ES-I3 (cell line): Measurements from ENCODE around the gene GSC2.

Experiments
- H3K36me3 ChIP-seq: 2 replicates; pipeline ENCODE4 v1.6.1; 2013; ENCODE audit warnings: mild to moderate bottlenecking, low read length, control low read depth, moderate library complexity; ENCODE audit not compliant: insufficient read depth
- H3K4me1 ChIP-seq: 2 replicates; pipeline ENCODE4 v1.6.1; 2013; ENCODE audit warnings: mild to moderate bottlenecking, control low read depth, low read length; ENCODE audit not compliant: insufficient read depth
- H3K9ac ChIP-seq: 2 replicates; pipeline ENCODE4 v1.6.1; 2013; ENCODE audit warnings: low read depth, mild to moderate bottlenecking, low read length, moderate library complexity
- H3K9me3 ChIP-seq: 2 replicates; pipeline ENCODE4 v1.6.1; 2013; ENCODE audit warnings: mild to moderate bottlenecking, low read length, moderate library complexity; ENCODE audit not compliant: control insufficient read depth, insufficient read depth

Gene GSC2

GRCh38 chr22:19181786-19182471 is 31.8 kb upstream of the GSC2 start:
- Histone ChIP-seq H3K9ac (no peak overlapping the region), H3K4me1 (peaks cover 8% of the 10 kb centered on the region; the same call in 1 of the 2 replicates), H3K9me3 (no peaks in the 10 kb centered on the region), H3K36me3 (no peaks in the 10 kb centered on the region)

GRCh38 chr22:19180740-19181410 is 30.8 kb upstream of the GSC2 start:
- H3K36me3 ChIP-seq, result no peaks in the 10 kb centered on the region; the same call in 1 of the 2 replicates
- no peak overlapping the region for H3K9ac ChIP-seq
- H3K9me3 ChIP-seq, result no peaks in the 10 kb centered on the region
- peaks cover 19% of the 10 kb centered on the region; the same call in 1 of the 2 replicates for H3K4me1 ChIP-seq

- H3K9ac ChIP-seq, result no peak overlapping the region
- no peaks in the 10 kb centered on the region; the same call in 1 of the 2 replicates for H3K36me3 ChIP-seq
- H3K9me3 ChIP-seq, result no peaks in the 10 kb centered on the region
- H3K4me1 ChIP-seq, result peaks cover 25% of the 10 kb centered on the region; the same call in 1 of the 2 replicates
Measured at GRCh38 chr22:19180234-19180633, 30.1 kb upstream of the GSC2 start.

- no peaks in the 10 kb centered on the region for H3K9me3 ChIP-seq
- peak overlapping the region; percentile 68 for H3K9ac ChIP-seq
- peaks cover 30% of the 10 kb centered on the region; the same call in 1 of the 2 replicates for H3K4me1 ChIP-seq
- H3K36me3 ChIP-seq, result no peaks in the 10 kb centered on the region; the same call in 1 of the 2 replicates
Measured at GRCh38 chr22:19179497-19180048, 29.5 kb upstream of the GSC2 start.

DNA sequence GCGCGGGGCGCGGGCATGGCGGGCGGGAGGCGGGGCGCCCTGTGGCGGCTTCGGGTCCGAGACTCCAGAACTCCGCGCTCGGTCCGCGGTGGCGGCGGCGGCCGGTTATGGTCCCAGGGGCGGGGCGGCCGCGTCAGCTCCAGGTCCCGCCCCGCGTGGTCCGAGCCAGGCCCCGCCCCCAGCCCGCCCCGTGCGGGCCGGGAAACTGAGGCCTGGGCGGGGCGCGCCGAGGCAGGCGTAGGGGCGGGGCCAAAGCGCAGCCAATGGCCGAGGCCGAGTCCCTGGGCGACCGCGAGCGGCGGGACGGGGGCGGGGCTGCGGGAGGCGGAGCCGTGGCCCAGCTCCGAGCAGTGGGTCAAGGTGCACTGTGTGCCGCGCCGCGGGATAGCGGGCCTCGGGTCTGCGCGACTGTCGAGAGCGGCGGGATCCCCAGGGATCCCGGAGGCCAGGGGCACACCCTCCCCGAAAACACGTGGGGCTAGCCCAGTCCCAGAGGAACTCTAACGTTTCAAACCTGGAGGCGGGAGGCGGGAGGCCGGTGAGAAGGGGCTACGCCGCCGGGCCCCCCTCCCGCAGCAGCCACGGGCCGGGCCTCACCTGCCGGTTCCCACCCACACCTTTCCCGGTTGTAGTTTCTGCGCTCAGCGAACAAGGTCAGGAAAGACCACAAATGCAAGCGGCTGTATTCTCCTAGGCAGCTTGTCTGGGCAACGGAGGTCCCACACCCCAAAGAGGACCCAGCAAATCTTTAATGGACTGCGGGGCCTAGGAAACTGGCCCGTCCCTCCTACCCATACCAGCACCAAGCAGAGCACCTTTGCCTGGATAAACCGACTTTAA is 28.8 kb upstream of the GSC2 start, which contains the start of gene SLC25A1:
TSS of gene SLC25A1 (minus strand) at position 80 of the 840 bp plus-strand sequence. CDS start at position 17, 63 bp downstream.
- no peaks in the 10 kb centered on the region for H3K9me3 ChIP-seq
- H3K4me1 ChIP-seq, result peaks cover 34% of the 10 kb centered on the region
- H3K9ac ChIP-seq, result peak within 1 kb of the TSS; percentile 68
- no peaks in the 10 kb centered on the region; the same call in 1 of the 2 replicates for H3K36me3 ChIP-seq

GRCh38 chr22:19178065-19178656 is 28.1 kb upstream of the GSC2 start:
- Histone ChIP-seq H3K4me1 (peaks cover 38% of the 10 kb centered on the region), H3K36me3 (no peaks in the 10 kb centered on the region; the same call in 1 of the 2 replicates), H3K9ac (peak overlapping the region; percentile 68), H3K9me3 (no peaks in the 10 kb centered on the region)

DNA sequence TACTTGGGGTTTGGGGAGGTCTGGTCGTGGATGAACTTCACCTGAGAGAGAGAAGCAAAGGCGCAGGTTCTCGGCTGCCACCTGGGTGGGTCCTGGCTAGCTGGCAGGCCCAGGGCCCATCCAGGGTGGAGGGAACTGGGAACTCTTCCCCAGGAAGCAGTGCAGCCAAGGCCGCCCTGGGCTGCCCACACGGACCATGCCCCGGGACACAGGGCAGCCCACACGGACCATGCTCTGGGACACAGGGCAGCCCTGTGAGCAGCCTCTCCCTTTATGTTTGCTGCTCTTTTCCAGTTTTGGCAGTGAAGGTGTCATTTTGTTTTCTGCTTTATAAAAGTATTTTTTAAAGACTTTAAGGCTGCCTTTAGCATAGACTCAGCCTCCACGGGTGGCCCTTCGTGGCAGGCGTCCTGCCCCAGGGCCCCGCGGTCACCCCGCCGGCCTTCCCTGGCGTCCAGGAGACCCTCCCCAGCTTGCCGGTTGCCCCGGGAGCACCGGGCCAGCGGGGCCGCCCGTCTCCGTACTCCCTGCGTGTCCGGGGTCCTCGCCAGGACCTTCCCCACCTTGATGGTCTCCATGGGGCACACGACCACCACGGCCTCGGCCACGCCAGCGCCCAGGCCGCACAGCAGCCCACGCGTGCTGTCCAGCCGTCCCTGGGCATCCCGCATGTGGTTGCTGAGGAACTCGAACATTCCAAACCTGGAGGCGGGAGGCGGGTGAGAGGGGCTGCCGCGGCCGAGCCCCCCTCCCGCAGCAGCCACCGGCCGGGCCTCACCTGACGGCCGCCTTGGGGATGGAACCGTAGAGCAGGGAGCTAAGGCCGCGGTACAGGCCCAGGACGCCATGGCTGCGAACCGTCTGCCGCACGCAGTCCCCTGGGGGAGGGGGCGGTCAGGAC is 27.3 kb upstream of the GSC2 start:
- H3K36me3 ChIP-seq, result no peaks in the 10 kb centered on the region; the same call in 1 of the 2 replicates
- H3K4me1 ChIP-seq, result peaks cover 42% of the 10 kb centered on the region
- peak overlapping the region; percentile 68 for H3K9ac ChIP-seq
- no peaks in the 10 kb centered on the region for H3K9me3 ChIP-seq

GRCh38 chr22:19176732-19177131 is 26.6 kb upstream of the GSC2 start:
- Histone ChIP-seq H3K9me3 (no peaks in the 10 kb centered on the region), H3K4me1 (peaks cover 42% of the 10 kb centered on the region), H3K36me3 (no peaks in the 10 kb centered on the region; the same call in 1 of the 2 replicates), H3K9ac (no peak overlapping the region)

DNA sequence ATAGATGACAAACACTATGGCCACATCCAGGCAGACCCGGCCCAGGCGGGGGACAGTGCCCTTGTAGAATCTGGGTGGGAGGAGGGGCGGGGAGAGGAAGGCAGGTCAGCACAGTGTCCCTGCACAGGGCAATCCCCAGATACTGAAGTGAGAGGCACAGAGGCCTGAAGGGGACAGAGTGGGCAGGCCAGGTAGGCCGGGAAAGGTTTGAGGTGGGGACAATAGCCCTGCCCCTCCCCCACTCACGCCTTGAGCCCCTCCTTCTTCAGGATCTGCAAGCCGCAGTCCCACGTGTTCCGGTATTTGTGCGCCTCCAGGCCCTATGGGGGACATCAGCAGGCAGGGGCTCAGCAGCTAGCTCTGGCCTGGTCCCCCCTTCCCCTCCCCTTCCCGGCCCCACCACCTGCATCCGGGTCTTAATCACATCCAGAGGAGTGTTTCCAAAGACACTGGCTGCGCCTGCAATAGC is 26.1 kb upstream of the GSC2 start:
- Histone ChIP-seq H3K4me1 (peaks cover 42% of the 10 kb centered on the region), H3K36me3 (no peaks in the 10 kb centered on the region; the same call in 1 of the 2 replicates), H3K9me3 (no peaks in the 10 kb centered on the region), H3K9ac (no peak overlapping the region)

GRCh38 chr22:19175602-19176174 is 25.6 kb upstream of the GSC2 start:
- H3K9ac ChIP-seq, result no peak overlapping the region
- H3K36me3 ChIP-seq, result no peaks in the 10 kb centered on the region; the same call in 1 of the 2 replicates
- H3K9me3 ChIP-seq, result no peaks in the 10 kb centered on the region
- H3K4me1 ChIP-seq, result peaks cover 42% of the 10 kb centered on the region

DNA sequence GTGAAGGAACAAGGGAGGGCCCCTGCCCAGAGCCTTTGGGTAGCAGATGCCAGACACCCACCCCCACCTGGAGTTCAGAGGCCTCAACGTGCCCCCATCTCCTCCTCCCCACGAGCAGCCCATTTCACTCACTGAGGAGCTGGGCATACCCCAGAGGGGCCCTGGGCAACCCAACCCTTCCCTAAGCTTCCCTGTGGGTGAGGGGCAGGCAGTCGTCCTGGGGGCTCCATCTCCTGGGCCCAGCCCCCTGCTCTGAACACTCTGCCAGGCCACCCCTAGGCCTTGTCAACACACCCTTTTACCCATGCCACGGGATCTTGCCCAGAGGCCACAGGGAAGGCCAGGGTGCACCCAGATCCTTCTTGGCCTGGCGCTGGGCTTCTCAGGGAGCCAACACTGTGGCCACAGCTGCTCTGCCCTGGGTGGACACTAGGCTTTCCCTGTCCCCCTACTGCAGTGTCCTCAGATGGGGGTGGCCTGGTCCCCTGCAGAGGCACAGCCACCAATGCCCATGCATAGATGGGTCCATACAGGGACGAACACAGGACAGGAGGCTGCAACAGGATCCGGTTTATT is 25.0 kb upstream of the GSC2 start:
- H3K9me3 ChIP-seq, result no peaks in the 10 kb centered on the region
- H3K9ac ChIP-seq, result no peak overlapping the region
- H3K36me3 ChIP-seq, result no peaks in the 10 kb centered on the region; the same call in 1 of the 2 replicates
- peaks cover 42% of the 10 kb centered on the region for H3K4me1 ChIP-seq
